GM12892 (cell line): Measurements from ENCODE around the gene SOX14.

Experiments
- POLR2A ChIP-seq: IDR thresholded peaks from 2 replicates; pipeline ENCODE4 v1.6.1; 2011; ENCODE audit warnings: low read depth, low read length, control low read depth
- POLR2AphosphoS5 ChIP-seq: IDR thresholded peaks from 2 replicates; pipeline ENCODE4 v1.6.1; 2011; ENCODE audit warnings: low read depth, low read length, control low read depth
- TAF1 ChIP-seq: IDR thresholded peaks from 2 replicates; pipeline ENCODE4 v1.6.1; 2011; ENCODE audit warnings: low read depth, mild to moderate bottlenecking, control low read depth, low read length, borderline replicate concordance

- TF ChIP-seq POLR2A (no peak), POLR2AphosphoS5 (no peak), TAF1 (no peak)
Observed at GRCh38 chr3:137778941-137779340, 14.8 kb downstream of the SOX14 start.
